Activated CD4-positive, alpha-beta T cell treated with anti-CD3 and anti-CD28 coated beads, Interleukin-10, Interleukin-2, amounts not matched to agents 100 ng/mL and 50 ng/mL, durations not matched to agents 16 hours and 8 hours (primary cell): ENCODE results near the gene FGGY.

ENCODE experiments used
- DNase-seq: peaks from one replicate; pipeline ENCODE4 v3.0.0-alpha.2; 2020

FGGY gene

DNA sequence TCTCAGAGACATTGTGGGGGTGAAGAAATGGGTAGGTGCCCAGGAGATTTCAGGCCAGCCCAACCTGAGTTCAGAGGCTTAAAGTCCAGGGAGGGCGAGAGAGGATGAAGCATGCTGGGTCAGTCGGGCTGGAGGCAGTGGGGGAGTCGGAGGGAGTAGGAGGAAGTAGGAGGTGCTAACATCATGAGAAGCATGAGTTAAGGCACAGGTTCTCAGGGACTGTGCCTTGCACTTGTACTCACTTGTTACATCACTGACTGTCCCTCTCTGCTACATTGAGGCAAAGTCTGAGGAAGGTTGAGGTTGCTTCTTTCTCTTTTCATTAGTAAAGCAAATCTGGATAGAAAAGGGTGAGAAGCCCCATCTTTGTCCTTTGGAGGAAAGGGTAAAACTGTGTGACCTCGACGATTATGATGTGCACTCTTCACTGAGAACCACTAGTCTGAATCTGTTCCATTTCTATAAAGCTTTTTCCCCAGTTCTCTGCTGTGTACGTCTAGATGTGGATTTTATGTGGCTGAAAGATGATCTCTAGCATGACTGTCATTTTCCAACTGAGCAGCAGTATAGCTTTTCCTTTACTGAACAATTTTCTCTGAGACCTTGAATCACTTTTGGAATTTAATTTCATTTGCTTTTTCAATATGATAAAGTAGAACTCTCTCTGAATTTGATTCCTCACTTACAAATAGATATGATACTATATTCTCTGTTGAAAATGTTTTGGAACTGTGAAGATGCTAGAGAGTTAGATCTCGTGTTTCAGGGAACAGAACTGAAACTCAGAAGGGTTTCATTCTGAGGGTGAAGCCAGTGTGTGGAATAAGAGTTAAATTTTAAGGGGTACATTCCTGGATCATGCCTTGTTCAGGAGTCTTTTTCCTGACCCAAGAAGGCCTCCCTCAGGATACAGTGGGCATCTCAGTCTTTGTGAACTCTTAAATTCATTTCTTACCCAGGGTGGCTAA, 94.6 kb downstream of the FGGY start:
- DNase-seq: no peak

DNA sequence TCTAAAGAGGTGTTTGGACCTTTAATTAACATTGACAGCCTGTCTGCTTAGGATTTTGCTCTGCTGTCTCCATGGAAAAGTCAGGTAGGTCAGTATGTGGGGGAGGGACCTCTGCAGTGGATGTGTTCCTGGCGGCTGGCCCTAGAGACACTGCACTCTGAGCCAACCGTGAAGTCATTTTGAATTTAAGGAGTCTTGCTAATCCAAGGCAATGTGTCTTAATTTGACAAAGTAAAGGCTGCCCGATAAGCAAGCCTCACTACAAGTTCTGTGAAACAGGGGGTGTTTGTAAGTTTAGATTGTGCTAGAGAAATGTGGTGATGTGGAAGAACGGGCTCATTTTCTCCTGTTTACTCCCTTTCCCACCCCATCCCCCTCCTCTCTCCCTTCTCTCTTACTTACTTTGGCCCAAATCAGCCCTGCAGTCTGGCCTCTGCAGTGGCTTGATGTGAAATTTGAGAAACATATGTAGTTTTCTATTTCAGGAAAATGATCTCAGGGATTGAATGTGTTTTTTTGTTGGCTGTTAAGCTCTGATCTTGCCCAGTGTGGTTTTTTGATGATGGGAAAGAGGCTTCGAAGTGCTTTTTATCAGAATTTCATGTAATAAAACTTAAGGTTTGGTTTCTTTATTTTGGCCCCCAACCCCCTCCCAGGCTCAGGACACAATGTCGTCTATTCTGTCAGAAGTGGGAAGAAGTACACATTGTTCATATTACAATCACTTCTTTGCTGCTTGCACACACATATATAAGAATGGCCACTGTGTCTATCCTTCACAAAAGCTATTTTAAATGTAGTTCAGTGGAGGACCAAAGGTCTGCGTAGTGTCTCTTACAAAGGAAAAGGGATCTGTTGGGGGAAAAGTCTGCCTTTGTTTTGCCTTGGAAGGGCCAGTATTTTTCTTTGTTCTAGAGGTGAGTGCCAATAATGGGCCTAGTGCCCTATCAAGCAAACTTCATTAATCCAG, 96.6 kb downstream of the FGGY start:
- no peak for DNase-seq

DNA sequence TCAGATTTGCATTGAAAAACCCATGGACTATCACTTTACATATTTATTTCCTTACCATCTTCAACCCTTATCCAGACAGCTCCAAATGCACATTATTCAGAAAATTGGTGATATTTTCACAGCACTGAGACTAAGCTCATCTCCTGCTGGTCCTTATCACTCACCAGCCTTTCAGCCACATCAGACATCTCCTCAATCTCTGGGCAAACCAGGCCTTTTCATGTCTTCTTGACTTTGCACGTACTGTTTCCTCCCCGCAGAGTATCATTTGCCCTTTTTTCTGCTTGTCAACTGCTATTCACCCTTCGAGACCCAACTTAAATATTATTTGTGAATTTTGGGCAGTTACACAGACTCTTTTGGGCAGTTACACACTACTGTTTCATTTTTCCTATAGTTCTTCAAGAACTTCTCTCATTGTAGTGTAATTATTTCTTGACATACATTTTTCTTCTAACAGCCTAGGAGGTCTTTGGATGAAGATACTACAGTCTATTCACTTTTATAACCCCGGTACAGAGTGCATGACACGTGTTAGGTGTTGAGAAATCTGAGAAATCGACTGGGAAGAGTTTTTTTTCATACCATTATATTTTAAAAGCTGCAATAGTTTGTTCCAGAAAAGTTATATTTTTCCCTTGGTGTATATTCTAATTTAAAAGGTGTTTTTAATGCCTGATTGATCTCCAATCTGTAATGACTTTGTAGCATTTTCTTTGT, 98.0 kb downstream of the FGGY start:
- no peak for DNase-seq

- no peak for DNase-seq
These were observed 99.5 kb downstream of the FGGY start for GRCh38 chr1:59396387-59396786.

- no peak for DNase-seq
These were observed 100.4 kb downstream of the FGGY start for GRCh38 chr1:59397139-59397858.

DNA sequence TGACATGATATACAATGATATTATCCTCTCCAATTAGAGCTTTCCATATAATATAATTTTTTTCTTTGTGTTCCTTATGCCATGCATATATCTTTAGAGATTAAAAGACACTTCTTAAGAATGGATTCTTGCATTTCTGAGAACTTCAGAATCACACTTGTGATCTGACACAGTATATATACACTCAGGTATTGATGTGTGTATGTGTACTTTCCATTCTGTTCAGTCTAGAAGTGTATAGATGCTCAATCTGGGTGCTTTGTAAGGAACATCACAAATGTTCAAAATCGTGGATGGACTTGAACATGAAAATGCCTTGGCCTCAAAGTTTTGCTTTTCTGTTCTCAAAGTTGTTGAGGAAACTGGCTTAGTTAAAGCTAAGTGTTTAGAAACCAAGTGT, 102.7 kb downstream of the FGGY start:
- no peak for DNase-seq

- DNase-seq: no peak
These were observed 104.7 kb downstream of the FGGY start for GRCh38 chr1:59401581-59401980.

DNA sequence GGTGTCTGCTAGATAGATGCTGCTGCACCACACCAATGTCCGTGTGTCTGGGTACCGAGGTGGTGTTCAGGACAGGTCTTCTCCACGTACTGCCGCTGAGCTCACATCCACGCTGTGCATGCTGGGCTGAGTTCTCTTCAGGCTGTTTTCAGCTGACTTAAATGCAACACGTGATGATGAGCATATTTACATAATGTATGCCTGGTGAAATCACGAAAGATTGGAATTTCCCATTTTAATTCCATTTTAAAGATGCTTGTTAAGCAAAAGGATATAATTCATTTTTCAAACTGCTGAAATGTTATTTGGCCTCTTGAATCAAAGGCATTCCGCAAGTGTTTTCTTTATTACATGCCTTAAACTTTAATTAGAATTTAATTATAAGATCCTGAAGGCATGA, 107.9 kb downstream of the FGGY start:
- DNase-seq: no peak

DNA sequence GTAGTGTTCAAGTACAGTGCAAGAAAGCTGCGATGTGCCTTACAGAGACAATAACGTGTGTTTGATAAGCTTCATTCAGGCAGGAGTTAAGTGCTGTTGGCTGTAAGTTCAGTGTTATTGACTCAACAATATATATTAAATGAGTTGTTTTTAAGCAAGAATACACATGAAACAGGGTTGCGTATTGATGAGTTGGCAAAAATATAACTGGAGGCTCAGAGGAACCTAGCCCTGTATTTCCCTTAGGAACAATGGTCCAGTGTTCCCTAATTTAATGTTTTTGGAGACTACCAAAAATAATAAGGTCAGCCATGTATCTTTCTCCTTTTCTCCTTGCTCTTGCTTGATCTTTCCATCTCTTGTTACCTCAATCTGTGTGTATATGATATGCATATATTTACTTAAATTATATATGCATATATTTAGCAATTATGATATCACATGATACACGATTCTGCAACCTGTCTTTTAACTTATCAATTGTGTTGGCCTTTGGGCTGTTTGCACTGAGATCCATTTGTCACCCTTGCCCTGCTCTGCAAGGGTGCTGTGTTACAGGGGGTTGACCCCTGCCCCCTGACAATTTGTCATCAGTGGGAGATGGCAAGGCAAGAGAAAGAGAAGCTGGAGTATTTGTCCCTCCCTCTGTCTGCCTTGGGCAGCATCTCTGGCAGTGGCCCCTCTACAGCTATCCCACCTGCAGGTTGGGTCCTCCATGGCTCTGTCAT, 109.7 kb downstream of the FGGY start:
- DNase-seq: no peak

DNA sequence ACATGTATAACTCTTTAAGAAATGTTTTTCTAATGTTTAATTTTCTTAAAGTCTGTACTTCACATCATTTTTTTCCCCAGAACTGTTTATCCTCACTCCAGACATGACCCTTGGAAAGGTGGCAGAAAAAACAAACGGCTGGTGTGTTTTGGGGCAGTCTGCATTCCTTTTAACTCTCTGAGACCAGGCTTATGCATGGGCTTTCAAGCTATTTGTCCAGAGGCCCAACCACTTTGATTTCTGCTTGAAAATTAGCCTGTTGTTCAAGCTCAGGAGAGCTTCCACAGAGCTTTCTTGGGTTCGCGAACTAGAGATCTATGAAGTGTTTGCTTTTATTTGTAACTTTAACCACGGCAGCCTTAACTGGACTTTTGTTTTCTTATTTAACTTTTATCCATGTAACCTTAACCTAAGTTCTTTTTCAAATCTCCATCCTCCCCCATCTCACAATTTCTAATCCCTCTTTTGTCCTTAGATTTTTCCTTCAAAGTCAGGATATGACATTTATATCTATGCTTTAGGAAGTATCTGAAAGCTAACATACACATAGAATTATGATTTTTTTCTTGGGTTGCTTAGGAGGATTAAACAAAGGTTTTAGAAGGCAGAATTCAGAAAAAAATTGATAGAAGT, 111.8 kb downstream of the FGGY start:
- DNase-seq: no peak

- DNase-seq: no peak
These were observed 112.7 kb downstream of the FGGY start for GRCh38 chr1:59409549-59409948.

DNA sequence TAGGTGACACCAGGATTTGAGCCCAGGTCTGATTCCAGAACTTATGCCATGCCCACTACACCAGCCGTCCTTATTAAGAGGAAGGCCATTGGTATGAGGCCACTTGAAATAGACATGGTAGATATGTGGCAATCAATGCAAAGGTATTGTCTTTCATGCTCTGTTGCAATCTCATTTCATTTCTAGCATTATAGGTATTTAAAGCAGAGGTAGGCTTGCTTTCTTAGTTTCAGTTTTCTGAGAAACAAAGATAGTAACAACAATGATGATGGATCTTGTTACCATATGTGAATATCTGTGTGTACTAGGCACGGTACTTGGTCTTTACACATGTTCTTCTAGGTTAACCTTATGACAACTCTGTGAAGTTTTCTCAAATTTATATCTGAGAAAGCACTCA, 113.1 kb downstream of the FGGY start:
- no peak for DNase-seq

DNA sequence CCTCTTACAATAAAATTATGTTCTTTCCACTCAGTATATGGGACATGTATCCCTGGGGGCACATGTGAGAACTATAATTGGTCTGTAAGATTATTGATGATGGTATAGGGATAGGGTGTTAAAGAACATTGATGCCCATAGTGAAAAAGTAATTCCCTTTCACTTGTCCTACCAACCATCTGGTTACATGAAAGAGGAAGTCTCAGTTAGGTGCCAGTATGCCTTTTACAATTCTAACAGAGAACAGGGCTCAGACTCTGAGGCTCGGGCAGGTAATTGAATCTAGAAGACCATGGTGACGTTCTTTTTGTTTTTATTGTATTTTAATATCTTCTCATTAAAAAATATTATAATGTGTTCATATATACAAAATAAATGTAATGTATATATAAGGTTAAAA, 113.6 kb downstream of the FGGY start:
- no peak for DNase-seq

- DNase-seq: no peak
These were observed 114.3 kb downstream of the FGGY start for GRCh38 chr1:59411147-59411546.

- no peak for DNase-seq
These were observed 115.9 kb downstream of the FGGY start for GRCh38 chr1:59412718-59413326.

DNA sequence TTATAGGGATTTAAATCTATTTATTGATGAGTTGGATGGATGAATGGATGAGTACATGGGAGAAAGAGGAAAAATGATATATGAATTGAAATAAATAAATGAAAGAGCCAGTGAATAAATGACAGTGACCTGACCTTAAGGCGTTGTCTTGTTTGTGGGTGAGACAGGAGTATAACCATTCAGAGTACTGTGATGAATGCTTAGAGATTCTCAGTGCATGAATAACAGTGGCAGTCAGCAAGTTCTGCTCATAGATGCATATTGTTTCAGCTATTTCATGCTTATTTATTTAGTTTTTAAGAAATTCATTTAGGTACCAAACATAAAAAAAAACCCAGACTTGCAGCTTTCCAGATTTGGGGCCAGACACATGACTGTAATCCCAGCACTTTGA, 116.4 kb downstream of the FGGY start:
- no peak for DNase-seq

DNA sequence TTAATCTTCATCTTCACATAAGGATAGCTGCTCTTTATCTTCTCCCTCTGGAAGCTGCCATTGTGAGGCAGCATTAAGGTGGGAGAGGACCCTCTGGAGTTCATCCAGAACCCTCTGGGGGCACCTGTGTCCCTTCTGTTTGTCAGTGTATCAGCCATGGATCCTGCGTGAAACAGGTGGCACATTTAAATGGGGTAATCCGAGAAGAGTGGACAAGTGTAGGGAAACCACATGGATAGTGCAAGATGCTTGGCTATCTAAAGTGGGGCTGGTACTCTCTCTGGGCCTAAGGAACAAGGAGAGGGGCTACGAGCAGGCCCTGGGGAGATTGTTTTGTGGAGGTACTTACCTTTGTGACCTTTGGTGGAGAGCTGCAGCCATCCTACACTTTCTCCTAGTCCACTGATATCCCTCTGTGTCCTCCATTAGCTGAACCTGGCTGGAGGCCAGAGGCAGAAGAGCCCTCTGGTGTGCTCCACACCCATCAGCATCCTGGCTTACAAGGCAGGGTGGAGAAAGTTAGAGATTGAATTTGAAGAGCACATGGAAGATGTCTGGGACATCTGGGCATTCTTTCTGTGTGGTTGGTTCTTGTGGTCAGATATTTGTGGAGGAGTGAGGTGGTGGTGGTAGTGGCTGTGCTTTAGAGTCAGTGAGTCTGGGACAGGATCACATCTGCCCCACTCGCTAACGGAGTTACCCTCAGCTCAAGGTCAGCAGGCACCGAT, 117.7 kb downstream of the FGGY start:
- DNase-seq: no peak

DNA sequence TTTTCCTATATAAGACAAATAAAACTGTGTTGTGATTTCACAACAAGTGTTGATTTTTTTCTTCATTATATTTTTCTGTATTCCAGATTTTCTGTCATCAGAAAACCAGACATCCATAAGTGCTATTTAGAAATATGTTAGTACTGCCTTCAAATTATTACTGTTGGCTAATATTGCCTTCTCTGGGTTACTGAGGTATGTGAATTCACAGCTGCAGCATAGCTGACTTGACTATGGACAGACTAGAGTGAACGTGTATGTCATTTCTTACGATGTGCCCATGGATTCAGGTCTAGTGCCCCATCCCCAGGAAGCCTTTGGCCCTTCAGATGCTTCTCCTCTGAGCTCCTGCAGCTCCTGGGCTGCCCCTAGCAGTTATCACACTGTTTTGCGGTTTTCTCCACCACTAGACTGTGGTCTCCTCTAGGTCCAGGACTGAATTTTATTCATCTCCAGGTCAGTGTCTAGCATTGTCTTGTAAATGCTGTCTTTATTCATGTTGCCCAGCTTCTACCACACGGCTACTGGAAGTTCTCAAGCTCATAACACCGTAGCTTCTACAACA, 118.5 kb downstream of the FGGY start:
- DNase-seq: no peak

DNA sequence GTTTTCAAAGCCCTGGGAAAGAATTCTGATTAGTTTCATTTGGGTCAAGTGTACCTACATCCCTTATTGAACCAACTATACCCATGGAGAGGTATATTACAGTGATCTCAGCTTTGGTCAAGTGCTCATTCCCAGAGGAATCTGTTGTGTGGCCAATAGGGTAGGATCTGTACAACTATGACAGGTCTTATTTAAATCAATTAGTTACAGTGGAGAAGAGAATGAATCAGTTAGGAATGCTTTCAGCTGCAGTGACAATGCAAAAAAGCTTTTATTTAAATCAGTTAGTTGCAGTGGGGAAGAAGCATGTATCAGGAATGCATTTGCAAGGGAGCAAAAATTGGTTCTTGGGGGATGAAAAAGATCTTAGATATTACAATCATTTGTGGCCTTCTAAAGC, 119.0 kb downstream of the FGGY start:
- DNase-seq: no peak

DNA sequence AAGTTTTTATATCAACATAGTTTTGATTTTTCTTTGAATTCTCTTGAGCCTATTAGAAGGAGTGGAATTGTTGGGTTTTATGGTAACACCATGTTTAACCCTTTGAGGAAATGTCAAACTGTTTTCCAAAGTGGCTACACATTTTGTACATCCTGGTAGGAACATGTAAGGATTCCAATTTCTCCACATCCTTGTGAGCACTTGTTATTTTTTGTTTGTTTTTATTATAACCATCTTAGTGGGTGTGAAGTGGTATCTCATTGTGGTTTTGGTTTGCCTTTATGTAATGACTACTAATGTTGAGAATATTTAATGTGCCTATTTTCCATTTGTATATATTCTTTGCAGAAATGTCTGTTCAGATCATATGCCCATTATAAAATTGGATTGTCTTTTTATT, 120.5 kb downstream of the FGGY start:
- no peak for DNase-seq
